HepG2 (cell line): Measurements from ENCODE around the gene WDR5B. TPM values are rescaled to one million over a fixed set of nuclear protein-coding genes. Genes with fewer than 3 reads are reported as not detected.

Experiments used
- AGO2 ChIP-seq: fragments of 200-400 bp; formaldehyde crosslinking; optimal IDR thresholded peaks from 2 replicates; pipeline ENCODE3; 2017; ENCODE audit warnings: mild to moderate bottlenecking, low read depth, low read length, moderate library complexity
- ARID2 ChIP-seq: sonication (generic); formaldehyde crosslinking; IDR thresholded peaks from 2 replicates; pipeline ENCODE4 v1.8.1; 2022; ENCODE audit warnings: mild to moderate bottlenecking, missing genetic modification reagents, borderline replicate concordance
- GMEB2 ChIP-seq: IDR thresholded peaks from 2 replicates; pipeline ENCODE4 v1.6.1; 2016; ENCODE audit warnings: missing biosample characterization, missing genetic modification reagents, low read depth
- HMG20B ChIP-seq: conservative IDR thresholded peaks from 2 replicates; pipeline ENCODE4 v1.6.1; 2016; ENCODE audit warnings: missing genetic modification reagents, missing compliant biosample characterization
- JUND ChIP-seq: sonication (generic); formaldehyde crosslinking; IDR thresholded peaks from 2 replicates; pipeline ENCODE4 v1.8.0; 2022; ENCODE audit warnings: mild to moderate bottlenecking, missing genetic modification reagents
- MAFF ChIP-seq: IDR thresholded peaks from 2 replicates; pipeline ENCODE4 v1.6.1; 2011; ENCODE audit warnings: low read depth, low read length, improper control_type of control experiment
- PLRG1 ChIP-seq: fragments of 450-650 bp; conservative IDR thresholded peaks from 2 replicates; pipeline ENCODE4 v1.6.1; 2016
- TCF12 ChIP-seq, 2 experiments: fragments of 450-650 bp in 1 of 2; sonication (generic) in 1 of 2; formaldehyde crosslinking in 1 of 2; IDR thresholded peaks; 2 replicates each; pipeline versions ENCODE4 v1.6.1 to v1.8.0; 2017 to 2022; ENCODE audit warnings: antibody characterized with exemption in 1 of 2, mild to moderate bottlenecking in 1 of 2, missing genetic modification reagents in 1 of 2, moderate library complexity in 1 of 2
- ZEB1 ChIP-seq: IDR thresholded peaks from 2 replicates; pipeline ENCODE4 v1.6.1; 2012; ENCODE audit warnings: mild to moderate bottlenecking, low read depth, inconsistent platforms; ENCODE audit not compliant: insufficient replicate concordance
- ZFP1 ChIP-seq: IDR thresholded peaks from 2 replicates; pipeline ENCODE4 v1.6.1; 2016
- ZNF280D ChIP-seq: sonication (generic); formaldehyde crosslinking; IDR thresholded peaks from 2 replicates; pipeline ENCODE4 v1.5.1; 2020; ENCODE audit warnings: mild to moderate bottlenecking, missing genetic modification reagents
- ZNF282 ChIP-seq: fragments of 450-650 bp; IDR thresholded peaks from 2 replicates; pipeline ENCODE4 v1.6.1; 2018; ENCODE audit not compliant: partially characterized antibody
- ZNF331 ChIP-seq: sonication (generic); formaldehyde crosslinking; IDR thresholded peaks from 2 replicates; pipeline ENCODE4 v1.4.0; 2020; ENCODE audit warnings: missing genetic modification reagents
- ZNF496 ChIP-seq: sonication (generic); formaldehyde crosslinking; IDR thresholded peaks from 2 replicates; pipeline ENCODE4 v1.8.1; 2023; ENCODE audit warnings: mild to moderate bottlenecking, moderate library complexity, missing genetic modification reagents; ENCODE audit not compliant: insufficient replicate concordance
- ZNF773 ChIP-seq: sonication (generic); formaldehyde crosslinking; IDR thresholded peaks from 2 replicates; pipeline ENCODE4 v1.4.0; 2020; ENCODE audit warnings: missing genetic modification reagents, borderline replicate concordance
- ZZZ3 ChIP-seq: sonication (generic); formaldehyde crosslinking; IDR thresholded peaks from 2 replicates; pipeline ENCODE4 v1.4.0; 2020; ENCODE audit warnings: missing genetic modification reagents, mild to moderate bottlenecking, borderline replicate concordance
- polyA plus RNA-seq, 8 experiments: library from polyadenylated mRNA; depleted of rRNA in 3 of 8; stranded (reverse) in 7 of 8; unstranded in 1 of 8; fragments of >200 nt; fragmentation: Illumina TruSeq in 4 of 8; extraction: Trizol in 4 of 8; gene quantifications; 2 replicates each; pipeline versions ENCODE4 v1.2.1 to v1.2.3, GENCODE V29; 2011 to 2016; ENCODE audit warnings: low read depth in 4 of 8, missing spikeins in 1 of 8, mixed read lengths in 1 of 8; ENCODE audit not compliant: insufficient read depth in 1 of 8
- total RNA-seq, 5 experiments: library from RNA; depleted of rRNA; stranded (reverse); fragments of >200 nt; fragmentation: Illumina TruSeq; extraction: Trizol; gene quantifications; 2 replicates each; pipeline ENCODE4 v1.2.3, GENCODE V29; 2016; ENCODE audit warnings: low read depth in 1 of 5
- TF ChIP-seq, protein P1 (sequence below): sonication (generic); formaldehyde crosslinking; IDR thresholded peaks from 2 replicates; pipeline ENCODE4 v1.4.0; 2020; ENCODE audit warnings: missing genetic modification reagents, borderline replicate concordance

WDR5B gene
- total and polyA plus RNA-seq, 2 of the 13 experiments (the other 11 are each of a cell fraction or from before 2014, with no cell fraction given), result 2.5 to 3.6 TPM

DNA sequence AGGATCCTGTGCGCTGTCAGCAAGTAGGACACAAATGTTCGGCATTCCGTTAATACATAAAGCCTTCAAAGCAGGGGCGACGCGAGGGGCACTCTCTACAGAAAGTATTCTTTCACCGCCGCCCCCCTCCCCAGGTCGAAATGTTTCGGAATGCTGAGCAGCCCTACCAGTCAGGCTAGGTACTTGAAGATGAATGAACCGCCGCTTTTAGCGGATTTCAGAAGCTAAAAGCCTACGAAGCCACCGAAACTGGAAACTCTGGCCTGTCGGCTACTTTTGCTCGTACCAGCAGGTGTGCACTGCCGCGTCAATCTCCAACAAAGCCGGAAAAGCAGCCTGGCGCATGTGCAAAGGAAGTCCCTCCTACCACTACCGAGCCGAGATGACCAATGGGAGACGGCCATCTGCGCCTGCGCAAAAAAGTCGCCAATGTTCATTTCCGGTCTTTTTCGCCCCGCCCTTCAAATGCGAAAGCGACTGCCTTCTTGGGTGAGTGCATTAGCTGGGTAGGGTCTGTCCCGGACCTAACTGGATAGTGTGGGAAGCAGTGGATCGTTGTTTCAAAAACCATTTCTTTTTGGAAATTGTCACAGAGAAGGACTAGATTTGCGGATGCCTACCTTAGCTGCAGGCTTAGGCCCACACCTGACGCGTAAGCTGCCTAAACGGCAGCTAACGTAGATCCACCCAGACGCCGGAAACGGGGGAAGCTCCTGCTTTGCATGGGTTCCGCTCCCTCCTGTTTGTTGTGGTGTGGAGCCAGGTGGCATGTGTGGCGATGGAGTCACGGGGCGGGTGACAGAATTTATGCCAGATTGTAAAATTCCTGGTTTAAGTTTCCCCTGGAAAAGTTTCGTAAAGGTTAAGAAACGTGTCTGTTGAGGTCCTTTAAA lies at the start of gene WDR5B (continued):
- TF ChIP-seq ZEB1 (no peak), AGO2 (no peak), ZNF773 (CRISPR knock-in tag) (0 out of 2 replicates have a peak, but pooled peaks have one; percentile 42), HMG20B (no peak), ZNF496 (no peak), PLRG1 (no peak), MAFF (no peak; the same call in 1 of the 2 replicates), TCF12 (IDR thresholded peaks at IDR 0.05) (no peak), TCF12 (CRISPR knock-in tag; IDR thresholded peaks at IDR 0.05) (0 out of 2 replicates have a peak, but pooled peaks have one; percentile 38), ZNF331 (CRISPR knock-in tag) (peak; percentile 26; the same call in 1 of the 2 replicates), ZFP1 (0 out of 2 replicates have a peak, but pooled peaks have one; percentile 15), JUND (CRISPR knock-in tag) (no peak), GMEB2 (CRISPR knock-in tag) (no peak), ARID2 (CRISPR knock-in tag) (no peak; the same call in 1 of the 2 replicates), ZNF280D (CRISPR knock-in tag) (peak; percentile 60; the same call in 1 of the 2 replicates), ZNF282 (no peak), ZZZ3 (peak; percentile 40; the same call in 1 of the 2 replicates)
- TF ChIP-seq, protein P1, sequence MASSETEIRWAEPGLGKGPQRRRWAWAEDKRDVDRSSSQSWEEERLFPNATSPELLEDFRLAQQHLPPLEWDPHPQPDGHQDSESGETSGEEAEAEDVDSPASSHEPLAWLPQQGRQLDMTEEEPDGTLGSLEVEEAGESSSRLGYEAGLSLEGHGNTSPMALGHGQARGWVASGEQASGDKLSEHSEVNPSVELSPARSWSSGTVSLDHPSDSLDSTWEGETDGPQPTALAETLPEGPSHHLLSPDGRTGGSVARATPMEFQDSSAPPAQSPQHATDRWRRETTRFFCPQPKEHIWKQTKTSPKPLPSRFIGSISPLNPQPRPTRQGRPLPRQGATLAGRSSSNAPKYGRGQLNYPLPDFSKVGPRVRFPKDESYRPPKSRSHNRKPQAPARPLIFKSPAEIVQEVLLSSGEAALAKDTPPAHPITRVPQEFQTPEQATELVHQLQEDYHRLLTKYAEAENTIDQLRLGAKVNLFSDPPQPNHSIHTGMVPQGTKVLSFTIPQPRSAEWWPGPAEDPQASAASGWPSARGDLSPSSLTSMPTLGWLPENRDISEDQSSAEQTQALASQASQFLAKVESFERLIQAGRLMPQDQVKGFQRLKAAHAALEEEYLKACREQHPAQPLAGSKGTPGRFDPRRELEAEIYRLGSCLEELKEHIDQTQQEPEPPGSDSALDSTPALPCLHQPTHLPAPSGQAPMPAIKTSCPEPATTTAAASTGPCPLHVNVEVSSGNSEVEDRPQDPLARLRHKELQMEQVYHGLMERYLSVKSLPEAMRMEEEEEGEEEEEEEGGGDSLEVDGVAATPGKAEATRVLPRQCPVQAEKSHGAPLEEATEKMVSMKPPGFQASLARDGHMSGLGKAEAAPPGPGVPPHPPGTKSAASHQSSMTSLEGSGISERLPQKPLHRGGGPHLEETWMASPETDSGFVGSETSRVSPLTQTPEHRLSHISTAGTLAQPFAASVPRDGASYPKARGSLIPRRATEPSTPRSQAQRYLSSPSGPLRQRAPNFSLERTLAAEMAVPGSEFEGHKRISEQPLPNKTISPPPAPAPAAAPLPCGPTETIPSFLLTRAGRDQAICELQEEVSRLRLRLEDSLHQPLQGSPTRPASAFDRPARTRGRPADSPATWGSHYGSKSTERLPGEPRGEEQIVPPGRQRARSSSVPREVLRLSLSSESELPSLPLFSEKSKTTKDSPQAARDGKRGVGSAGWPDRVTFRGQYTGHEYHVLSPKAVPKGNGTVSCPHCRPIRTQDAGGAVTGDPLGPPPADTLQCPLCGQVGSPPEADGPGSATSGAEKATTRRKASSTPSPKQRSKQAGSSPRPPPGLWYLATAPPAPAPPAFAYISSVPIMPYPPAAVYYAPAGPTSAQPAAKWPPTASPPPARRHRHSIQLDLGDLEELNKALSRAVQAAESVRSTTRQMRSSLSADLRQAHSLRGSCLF, result peak; percentile 5; the same call in 1 of the 2 replicates
